ENCODE measurements around the gene MRPL27.

The MRPL27 gene

GRCh38 chr17:50386510-50386909 is 13.5 kb upstream of the MRPL27 start:
- no peak for DNase-seq (ENCODE audit: low read depth in 2 of 2)

GRCh38 chr17:50382931-50383330 is 9.9 kb upstream of the MRPL27 start:
- DNase-seq (ENCODE audit: low read depth in 2 of 2), result no peak

GRCh38 chr17:50381920-50382319 is 8.9 kb upstream of the MRPL27 start:
- DNase-seq (ENCODE audit: low read depth in 2 of 2), result no peak

GRCh38 chr17:50381260-50381815 is 8.4 kb upstream of the MRPL27 start:
- DNase-seq (ENCODE audit: low read depth in 2 of 2), result no peak

- DNase-seq (ENCODE audit: low read depth in 2 of 2), result no peak
Observed at GRCh38 chr17:50380369-50381259, 7.6 kb upstream of the MRPL27 start.

- no peak for DNase-seq (ENCODE audit: low read depth in 2 of 2)
Observed at GRCh38 chr17:50379351-50380132, 6.6 kb upstream of the MRPL27 start.

- DNase-seq (ENCODE audit: low read depth in 2 of 2), result no peak
Observed at GRCh38 chr17:50375858-50376538, 3.0 kb upstream of the MRPL27 start.

GRCh38 chr17:50373705-50374104 is 721 bp upstream of the MRPL27 start:
- no peak for DNase-seq (ENCODE audit: low read depth in 2 of 2)

- no peak for DNase-seq (ENCODE audit: low read depth in 2 of 2)
Observed at GRCh38 chr17:50372222-50372757, 694 bp downstream of the MRPL27 start.

- no peak for DNase-seq (ENCODE audit: low read depth in 2 of 2)
Observed at GRCh38 chr17:50371526-50371925, 1.5 kb downstream of the MRPL27 start.

GRCh38 chr17:50370052-50370451 is 2.9 kb downstream of the MRPL27 start:
- no peak for DNase-seq (ENCODE audit: low read depth in 2 of 2)

- no peak for DNase-seq (ENCODE audit: low read depth in 2 of 2)
Observed at GRCh38 chr17:50367401-50367800, 5.6 kb downstream of the MRPL27 start.

GRCh38 chr17:50365649-50366393 is 7.2 kb downstream of the MRPL27 start:
- DNase-seq (ENCODE audit: low read depth in 2 of 2), result no peak

- DNase-seq (ENCODE audit: low read depth in 2 of 2), result no peak
Observed at GRCh38 chr17:50365165-50365564, 7.8 kb downstream of the MRPL27 start.

- no peak for DNase-seq (ENCODE audit: low read depth in 2 of 2)
Observed at GRCh38 chr17:50364715-50365114, 8.3 kb downstream of the MRPL27 start.

- no peak for DNase-seq (ENCODE audit: low read depth in 2 of 2)
Observed at GRCh38 chr17:50364061-50364458, 8.9 kb downstream of the MRPL27 start.

GRCh38 chr17:50363217-50364060 is 9.5 kb downstream of the MRPL27 start:
- DNase-seq (ENCODE audit: low read depth in 2 of 2), result no peak

GRCh38 chr17:50362661-50363060 is 10.3 kb downstream of the MRPL27 start:
- DNase-seq (ENCODE audit: low read depth in 2 of 2), result no peak

GRCh38 chr17:50361561-50362480 is 11.2 kb downstream of the MRPL27 start:
- peak; percentile 35 to 39 for DNase-seq (ENCODE audit: low read depth in 2 of 2)
